HG03139 (cell line): Measurements from ENCODE around the gene DIP2C.
"Not testable (repeated sequence)": the region's sequence is repeated elsewhere in the genome, so short reads cannot be mapped to it uniquely, and the experiment has no call there.

Experiments
- ATAC-seq: cut with Tn5 transposase; IDR thresholded peaks from one replicate; pipeline ENCODE4 v1.9.1; 2021; ENCODE audit not compliant: unreplicated experiment

DIP2C gene

GRCh38 chr10:614790-615582 is 74.5 kb downstream of the DIP2C start:
- ATAC-seq: no peak

GRCh38 chr10:614139-614711 is 75.2 kb downstream of the DIP2C start:
- ATAC-seq: no peak

GRCh38 chr10:613271-614138 is 76.0 kb downstream of the DIP2C start:
- ATAC-seq: no peak

- no peak for ATAC-seq
These were observed 76.8 kb downstream of the DIP2C start for GRCh38 chr10:612696-613095.

DNA sequence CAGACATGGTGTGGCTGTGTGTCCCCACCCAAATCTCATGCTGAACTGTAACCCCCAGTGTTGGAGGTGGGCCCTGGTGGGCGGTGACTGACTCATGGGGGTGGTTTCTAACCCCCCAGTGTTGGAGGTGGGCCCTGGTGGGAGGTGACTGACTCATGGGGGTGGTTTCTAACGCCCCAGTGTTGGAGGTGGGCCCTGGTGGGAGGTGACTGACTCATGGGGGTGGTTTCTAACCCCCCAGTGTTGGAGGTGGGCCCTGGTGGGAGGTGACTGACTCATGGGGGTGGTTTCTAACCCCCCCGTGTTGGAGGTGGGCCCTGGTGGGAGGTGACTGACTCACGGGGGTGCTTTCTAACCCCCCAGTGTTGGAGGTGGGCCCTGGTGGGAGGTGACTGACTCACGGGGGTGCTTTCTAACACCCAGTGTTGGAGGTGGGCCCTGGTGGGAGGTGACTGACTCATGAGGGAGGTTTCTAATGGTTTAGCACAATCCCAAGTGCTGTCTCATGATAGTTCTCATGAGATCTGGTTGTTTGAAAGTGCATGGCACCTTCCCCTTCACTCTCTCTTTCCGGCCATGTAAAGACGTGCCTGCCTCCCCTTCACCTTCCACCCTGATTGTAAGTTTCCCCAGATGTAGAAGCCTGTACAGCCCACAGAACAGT is 78.7 kb downstream of the DIP2C start:
- not testable (repeated sequence) for ATAC-seq

DNA sequence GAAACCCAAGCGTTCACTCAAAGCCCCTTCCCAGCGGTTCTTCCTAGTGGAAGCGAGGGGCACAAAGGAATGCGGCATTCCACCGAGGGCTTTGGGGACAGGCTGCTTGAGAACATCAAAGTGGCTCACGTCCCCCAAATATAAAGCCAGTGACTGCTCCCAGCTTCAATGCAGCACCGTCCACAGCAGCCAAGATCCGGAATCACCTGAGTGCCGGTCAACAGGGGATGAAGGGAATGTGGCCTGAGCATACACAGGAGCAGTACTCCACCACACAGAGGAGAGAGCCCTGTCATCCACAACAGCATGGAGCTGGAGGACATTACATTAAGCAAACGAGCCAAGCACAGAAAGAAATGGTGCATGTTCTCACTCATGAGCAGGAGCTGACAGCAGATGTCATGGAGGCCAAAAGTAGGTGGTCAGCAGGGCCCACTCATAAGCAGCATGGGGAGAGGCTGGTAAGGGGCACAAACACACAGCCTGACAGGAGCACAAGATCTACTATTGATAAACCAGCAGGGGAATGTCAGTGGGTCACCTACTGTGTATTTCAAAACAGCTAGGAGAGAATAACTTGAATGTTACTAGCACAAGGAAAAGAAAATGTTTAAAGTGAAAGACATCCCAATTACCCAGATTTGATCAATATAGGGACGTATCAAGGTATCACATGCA is 79.5 kb downstream of the DIP2C start:
- no peak for ATAC-seq

DNA sequence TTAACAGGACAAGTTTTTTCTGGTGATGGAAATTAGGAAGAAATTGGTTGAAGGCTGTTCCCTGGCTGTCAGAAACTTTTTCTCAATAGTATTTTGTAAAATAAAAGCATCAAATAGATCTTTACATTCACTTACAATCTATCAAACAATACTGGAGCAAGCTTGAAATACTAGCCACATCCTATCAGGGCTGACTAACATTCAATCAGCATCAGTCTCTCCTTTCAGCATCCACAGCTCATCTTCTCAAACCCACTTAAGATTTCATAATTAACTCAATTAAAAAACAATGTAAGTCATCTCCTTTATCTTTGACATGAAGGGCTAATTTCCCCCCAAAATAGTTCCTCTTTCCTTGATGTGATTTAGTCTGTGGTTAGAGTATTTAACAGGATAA is 80.2 kb downstream of the DIP2C start:
- ATAC-seq: no peak

- ATAC-seq: no peak
These were observed 80.9 kb downstream of the DIP2C start for GRCh38 chr10:608331-609261.

- ATAC-seq: no peak
These were observed 81.8 kb downstream of the DIP2C start for GRCh38 chr10:607545-608185.

DNA sequence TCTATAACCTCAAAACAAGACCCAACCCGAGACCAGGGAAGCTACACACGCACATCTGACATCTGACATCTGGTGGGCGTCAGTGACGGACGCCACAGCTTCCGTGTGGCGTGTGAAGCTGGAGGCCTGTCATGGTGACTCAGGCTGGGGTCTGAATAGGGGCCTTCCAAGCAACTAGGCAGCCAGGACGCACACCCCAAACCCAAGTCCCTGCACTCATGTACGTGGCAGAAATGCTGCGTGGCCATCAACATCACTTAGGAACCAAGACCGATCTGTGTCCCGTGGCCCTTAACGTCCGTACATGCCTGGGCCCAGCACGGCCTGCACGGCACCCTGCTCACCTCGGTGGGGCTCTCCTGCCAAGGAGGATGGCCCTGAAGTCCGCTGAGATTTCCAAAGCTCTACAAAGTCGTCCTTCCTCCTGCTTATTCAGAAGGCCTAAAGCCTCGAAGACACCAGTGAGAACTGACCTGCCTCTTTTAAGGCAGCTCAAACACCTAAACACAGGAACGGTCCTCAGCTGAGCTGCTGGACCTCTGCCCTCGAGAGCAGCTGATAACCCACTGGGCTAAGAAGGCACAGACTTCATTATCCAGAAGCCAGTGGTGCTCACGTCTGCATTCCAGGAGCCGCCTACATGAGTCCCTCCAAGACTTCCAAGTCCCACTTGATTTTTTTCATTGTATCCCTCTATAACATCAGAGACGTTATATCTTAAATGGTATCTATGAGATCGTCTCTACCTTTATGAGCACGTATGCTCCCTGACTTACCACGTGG is 82.5 kb downstream of the DIP2C start:
- no peak for ATAC-seq

- no peak for ATAC-seq
These were observed 83.7 kb downstream of the DIP2C start for GRCh38 chr10:605632-606325.

GRCh38 chr10:604716-605631 is 84.5 kb downstream of the DIP2C start:
- no peak for ATAC-seq

GRCh38 chr10:603745-604144 is 85.7 kb downstream of the DIP2C start:
- ATAC-seq: no peak

DNA sequence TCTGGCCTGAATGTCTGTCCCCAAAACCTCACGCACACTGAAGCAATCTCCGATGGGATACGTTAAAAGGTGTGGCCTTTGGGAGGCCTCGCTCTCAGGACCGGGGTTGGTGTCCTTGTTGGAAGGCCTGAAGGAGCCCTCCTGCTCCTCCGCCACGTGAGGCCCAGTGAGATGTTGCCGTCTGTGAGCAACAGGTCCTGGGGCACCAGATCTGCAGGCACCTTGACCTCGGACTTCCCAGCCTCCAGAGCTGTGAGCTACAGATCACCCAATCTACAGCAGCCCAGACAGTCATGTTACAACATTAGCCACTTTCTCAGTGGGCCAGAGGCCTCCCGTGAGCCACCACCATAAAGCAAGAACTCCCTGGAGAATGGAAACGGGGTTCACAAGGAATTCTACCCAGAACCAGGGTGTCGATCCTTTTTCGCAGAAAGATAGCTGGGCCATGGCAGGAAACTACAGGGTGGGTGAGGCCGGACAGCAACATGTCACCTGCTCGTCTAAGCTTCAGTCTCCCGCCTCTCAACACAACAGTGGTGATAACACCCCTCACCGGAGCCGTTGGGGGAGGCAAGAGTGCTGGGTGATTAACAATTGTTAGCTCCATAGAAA is 87.0 kb downstream of the DIP2C start:
- ATAC-seq: no peak

DNA sequence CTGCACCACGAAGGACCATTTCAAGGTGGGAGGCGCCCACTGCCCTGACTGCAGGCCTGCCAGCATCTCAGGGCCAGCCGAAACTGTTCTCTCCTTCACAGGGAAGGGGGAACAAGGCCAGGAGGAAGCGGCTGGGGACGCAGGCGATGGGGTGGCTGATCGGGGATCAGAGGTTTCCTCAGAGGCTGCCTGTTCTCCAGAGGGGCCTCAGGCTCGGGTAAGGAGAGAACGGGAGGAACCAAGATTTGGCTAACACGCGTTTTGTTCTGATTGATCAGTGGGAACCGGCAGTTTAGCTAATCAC is 87.9 kb downstream of the DIP2C start:
- ATAC-seq: no peak

DNA sequence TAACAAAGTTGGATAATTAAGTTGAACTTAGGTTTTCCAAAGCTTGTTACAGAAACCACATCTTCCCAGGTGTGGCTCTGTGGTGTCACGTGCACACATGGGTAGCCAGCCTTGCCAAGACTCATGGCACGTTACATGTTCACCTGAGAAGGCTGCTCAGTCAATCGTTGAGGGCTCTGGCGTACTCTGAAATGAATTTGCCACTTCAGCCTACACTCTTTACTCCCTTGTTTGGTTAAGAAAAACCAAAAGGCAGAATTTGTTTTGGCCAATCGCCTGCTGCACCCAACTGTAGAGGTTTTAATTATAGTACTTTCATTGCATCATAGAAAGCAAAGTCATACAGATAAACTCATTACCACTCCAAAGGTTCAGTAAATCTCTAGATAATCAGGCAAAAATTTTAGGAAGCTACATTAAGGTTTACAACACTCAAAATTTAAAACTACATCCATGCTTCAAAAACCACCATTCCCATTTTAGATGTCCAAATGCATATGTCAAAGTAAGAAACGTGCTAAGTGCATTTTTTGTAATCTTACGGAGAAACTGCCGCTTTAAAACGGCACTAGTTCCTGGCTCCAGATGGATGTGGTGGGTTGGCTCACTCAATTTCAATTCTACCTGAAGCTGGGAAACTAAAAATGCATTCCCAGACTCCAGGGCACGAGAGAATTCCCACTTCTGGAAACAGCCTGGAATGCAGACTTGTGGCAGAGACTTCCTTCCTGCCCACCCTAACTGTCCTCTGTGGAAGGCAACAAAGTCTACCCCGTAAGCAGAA is 88.4 kb downstream of the DIP2C start:
- ATAC-seq: no peak
